ENCODE results near the gene THSD4.

THSD4 gene

DNA sequence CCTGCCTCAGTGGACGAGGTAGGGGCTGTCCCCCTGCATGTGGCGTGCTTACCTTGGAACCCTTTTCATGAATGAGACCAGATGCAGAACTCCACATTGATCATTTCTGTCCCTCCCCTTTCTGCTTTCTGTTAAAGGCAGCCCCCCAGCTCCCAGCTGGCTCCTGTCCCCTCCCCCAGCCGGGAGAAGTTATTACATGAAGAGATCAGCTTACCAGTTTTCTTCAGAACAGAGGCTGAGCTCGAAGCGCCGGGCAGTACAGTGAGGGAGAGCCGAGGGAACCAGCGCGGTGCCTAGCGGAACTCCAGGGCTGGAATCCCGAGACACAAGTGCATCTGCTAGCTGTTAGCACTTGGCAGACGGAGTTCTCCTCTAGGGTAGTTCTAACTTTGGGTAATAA is 431.7 kb downstream of the THSD4 start:
- no peak for DNase-seq
- H3K9me2 ChIP-seq (replicated peaks; ENCODE audit: insufficient read depth, low read length): no peaks in the 10 kb centered on the region
- H3F3A ChIP-seq (ENCODE audit: insufficient read depth, low read length): no peaks in the 10 kb centered on the region
- H3K27me3 ChIP-seq (replicated peaks; ENCODE audit: insufficient read depth, low read length): no peaks in the 10 kb centered on the region
- no peak overlapping the region for H2AFZ ChIP-seq (ENCODE audit: low read length)
- no peak overlapping the region for H3K4me2 ChIP-seq (ENCODE audit: low read depth, low read length)
- no peak overlapping the region for H3K9ac ChIP-seq (ENCODE audit: low read length)
- no peaks in the 10 kb centered on the region for H3K79me2 ChIP-seq (ENCODE audit: low read length)
- no peak overlapping the region for H3K27ac ChIP-seq (ENCODE audit: low read length)
- no peaks in the 10 kb centered on the region for H3K4me1 ChIP-seq (ENCODE audit: low read length)
- TF ChIP-seq EZH2phosphoT487 (IDR thresholded peaks at IDR 0.05; ENCODE audit: low read length) (no peak), EZH2 (optimal IDR thresholded peaks at IDR 0.05; ENCODE audit: low read depth, low read length) (no peak)
- TF ChIP-seq, protein P1, sequence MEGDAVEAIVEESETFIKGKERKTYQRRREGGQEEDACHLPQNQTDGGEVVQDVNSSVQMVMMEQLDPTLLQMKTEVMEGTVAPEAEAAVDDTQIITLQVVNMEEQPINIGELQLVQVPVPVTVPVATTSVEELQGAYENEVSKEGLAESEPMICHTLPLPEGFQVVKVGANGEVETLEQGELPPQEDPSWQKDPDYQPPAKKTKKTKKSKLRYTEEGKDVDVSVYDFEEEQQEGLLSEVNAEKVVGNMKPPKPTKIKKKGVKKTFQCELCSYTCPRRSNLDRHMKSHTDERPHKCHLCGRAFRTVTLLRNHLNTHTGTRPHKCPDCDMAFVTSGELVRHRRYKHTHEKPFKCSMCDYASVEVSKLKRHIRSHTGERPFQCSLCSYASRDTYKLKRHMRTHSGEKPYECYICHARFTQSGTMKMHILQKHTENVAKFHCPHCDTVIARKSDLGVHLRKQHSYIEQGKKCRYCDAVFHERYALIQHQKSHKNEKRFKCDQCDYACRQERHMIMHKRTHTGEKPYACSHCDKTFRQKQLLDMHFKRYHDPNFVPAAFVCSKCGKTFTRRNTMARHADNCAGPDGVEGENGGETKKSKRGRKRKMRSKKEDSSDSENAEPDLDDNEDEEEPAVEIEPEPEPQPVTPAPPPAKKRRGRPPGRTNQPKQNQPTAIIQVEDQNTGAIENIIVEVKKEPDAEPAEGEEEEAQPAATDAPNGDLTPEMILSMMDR (IDR thresholded peaks at IDR 0.05; ENCODE audit: low read length): no peak
- H3K4me3 ChIP-seq (ENCODE audit: low read length): no peak overlapping the region
- no peaks in the 10 kb centered on the region for H3K9me3 ChIP-seq (replicated peaks; ENCODE audit: insufficient read depth, low read length)
- H4K20me1 ChIP-seq (ENCODE audit: insufficient read depth, low read length): no peaks in the 10 kb centered on the region
- H3K36me3 ChIP-seq (replicated peaks; ENCODE audit: insufficient read depth, low read length): no peaks in the 10 kb centered on the region

DNA sequence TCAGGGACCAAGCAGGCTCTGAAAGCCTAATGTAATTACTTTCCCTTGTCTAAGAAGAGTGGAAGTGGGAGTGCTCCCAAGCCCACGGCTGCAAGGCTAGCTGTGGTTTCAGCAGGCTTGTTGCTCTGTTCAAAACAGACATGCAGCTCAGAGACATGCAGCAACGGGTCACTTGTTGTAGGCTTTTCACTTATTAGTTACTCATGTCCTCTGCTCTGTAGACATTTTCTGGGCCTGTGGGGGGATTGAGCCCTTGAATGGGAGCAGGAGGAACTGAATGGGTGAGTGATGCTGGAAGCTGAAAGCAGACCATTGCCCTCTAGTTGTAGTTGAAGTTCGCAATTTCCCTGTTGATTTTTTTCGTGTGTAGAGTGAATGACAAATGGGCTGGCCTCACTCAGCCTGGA is 433.1 kb downstream of the THSD4 start:
- no peak for DNase-seq
- Histone ChIP-seq H3K9me2 (replicated peaks; ENCODE audit: insufficient read depth, low read length) (no peaks in the 10 kb centered on the region), H3K36me3 (replicated peaks; ENCODE audit: insufficient read depth, low read length) (no peaks in the 10 kb centered on the region), H3K27me3 (replicated peaks; ENCODE audit: insufficient read depth, low read length) (no peaks in the 10 kb centered on the region), H3K4me1 (ENCODE audit: low read length) (no peaks in the 10 kb centered on the region), H2AFZ (ENCODE audit: low read length) (no peak overlapping the region), H3K9ac (ENCODE audit: low read length) (no peak overlapping the region), H4K20me1 (ENCODE audit: insufficient read depth, low read length) (no peaks in the 10 kb centered on the region), H3K4me3 (ENCODE audit: low read length) (no peak overlapping the region), H3K9me3 (replicated peaks; ENCODE audit: insufficient read depth, low read length) (no peaks in the 10 kb centered on the region), H3K4me2 (ENCODE audit: low read depth, low read length) (no peak overlapping the region), H3F3A (ENCODE audit: insufficient read depth, low read length) (no peaks in the 10 kb centered on the region), H3K79me2 (ENCODE audit: low read length) (no peaks in the 10 kb centered on the region), H3K27ac (ENCODE audit: low read length) (no peak overlapping the region)
- TF ChIP-seq, protein P1 (IDR thresholded peaks at IDR 0.05; ENCODE audit: low read length): no peak
- TF ChIP-seq EZH2 (optimal IDR thresholded peaks at IDR 0.05; ENCODE audit: low read depth, low read length) (no peak), EZH2phosphoT487 (IDR thresholded peaks at IDR 0.05; ENCODE audit: low read length) (no peak)

DNA sequence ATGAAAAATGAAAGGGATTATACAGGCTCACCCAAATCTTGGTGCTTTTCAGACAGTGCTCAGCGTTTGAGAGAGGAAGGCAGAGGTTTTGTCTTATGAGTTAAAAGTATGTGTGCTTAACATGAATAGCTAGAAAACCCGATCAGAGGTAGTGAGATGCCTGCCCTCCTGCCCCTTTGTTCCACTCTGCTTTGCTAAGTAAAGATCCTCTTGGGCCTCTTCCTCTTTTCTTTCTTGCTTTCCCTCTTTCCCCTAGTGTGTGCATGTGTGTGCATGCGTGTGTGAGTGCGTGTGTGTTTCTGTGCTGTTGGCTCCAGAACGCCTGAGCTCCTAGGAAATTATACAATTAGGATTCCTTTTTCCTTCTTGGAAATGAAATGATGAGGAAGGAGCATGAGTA is 433.8 kb downstream of the THSD4 start:
- Histone ChIP-seq H3K9me2 (replicated peaks; ENCODE audit: insufficient read depth, low read length) (no peaks in the 10 kb centered on the region), H3K9me3 (replicated peaks; ENCODE audit: insufficient read depth, low read length) (no peaks in the 10 kb centered on the region), H3K27me3 (replicated peaks; ENCODE audit: insufficient read depth, low read length) (no peaks in the 10 kb centered on the region), H3K79me2 (ENCODE audit: low read length) (no peaks in the 10 kb centered on the region), H3K27ac (ENCODE audit: low read length) (no peak overlapping the region), H2AFZ (ENCODE audit: low read length) (no peak overlapping the region), H3K4me1 (ENCODE audit: low read length) (no peaks in the 10 kb centered on the region), H4K20me1 (ENCODE audit: insufficient read depth, low read length) (no peaks in the 10 kb centered on the region), H3F3A (ENCODE audit: insufficient read depth, low read length) (no peaks in the 10 kb centered on the region), H3K4me2 (ENCODE audit: low read depth, low read length) (no peak overlapping the region), H3K36me3 (replicated peaks; ENCODE audit: insufficient read depth, low read length) (no peaks in the 10 kb centered on the region), H3K4me3 (ENCODE audit: low read length) (no peak overlapping the region), H3K9ac (ENCODE audit: low read length) (no peak overlapping the region)
- TF ChIP-seq, protein P1 (IDR thresholded peaks at IDR 0.05; ENCODE audit: low read length): no peak
- TF ChIP-seq EZH2phosphoT487 (IDR thresholded peaks at IDR 0.05; ENCODE audit: low read length) (no peak), EZH2 (optimal IDR thresholded peaks at IDR 0.05; ENCODE audit: low read depth, low read length) (no peak)
- no peak for DNase-seq

Data from MM.1S (cell line).